GM19023 (cell line): ENCODE measurements around the gene NANOGP8.
A peak's percentile ranks its signal among the peaks of the same experiment; 100 is the strongest.
"Not testable (repeated sequence)": the region's sequence is repeated elsewhere in the genome, so short reads cannot be mapped to it uniquely, and the experiment has no call there.

ENCODE experiments used
- ATAC-seq: cut with Tn5 transposase; IDR thresholded peaks from one replicate; pipeline ENCODE4 v1.9.1; 2021; ENCODE audit warnings: mild to moderate bottlenecking, moderate library complexity; ENCODE audit not compliant: unreplicated experiment

The NANOGP8 gene

DNA sequence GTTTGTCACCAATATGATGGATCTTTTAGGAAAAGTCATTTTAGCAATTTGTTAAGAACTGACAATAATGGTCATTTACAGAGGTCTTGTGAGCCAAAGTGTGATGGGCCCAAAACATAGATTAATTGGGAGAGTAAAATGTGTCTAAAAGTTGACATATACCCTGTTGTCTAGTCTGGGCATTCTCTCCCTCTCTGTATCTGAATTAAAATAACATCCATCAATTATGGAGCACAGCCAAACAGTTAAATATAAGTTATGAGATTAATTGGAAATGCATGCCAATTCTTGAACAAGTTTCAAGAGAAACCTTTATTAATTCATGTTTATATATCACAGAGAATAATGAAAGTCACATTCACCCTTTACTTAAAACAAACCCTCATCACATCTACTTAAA lies 13.6 kb upstream of the NANOGP8 start:
- ATAC-seq = no peak

DNA sequence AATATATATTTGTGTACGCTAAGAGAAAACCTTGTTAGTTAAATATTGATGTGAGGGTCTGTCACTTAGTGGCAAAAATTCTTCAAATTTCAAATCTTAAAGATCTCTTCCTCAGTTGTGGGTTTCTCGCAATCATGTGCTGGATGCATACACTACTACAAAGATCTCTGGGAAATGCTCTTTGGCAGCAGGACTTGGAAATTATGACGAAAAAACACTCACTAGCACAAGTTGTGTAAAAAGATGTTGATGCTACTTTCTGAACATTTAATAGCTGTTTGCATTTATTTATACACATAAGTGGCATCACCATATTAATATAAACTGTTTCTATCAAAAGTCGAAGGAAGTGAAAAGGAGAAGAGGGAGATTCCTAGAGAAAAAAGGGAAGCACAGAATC lies 10.8 kb upstream of the NANOGP8 start:
- no peak for ATAC-seq

DNA sequence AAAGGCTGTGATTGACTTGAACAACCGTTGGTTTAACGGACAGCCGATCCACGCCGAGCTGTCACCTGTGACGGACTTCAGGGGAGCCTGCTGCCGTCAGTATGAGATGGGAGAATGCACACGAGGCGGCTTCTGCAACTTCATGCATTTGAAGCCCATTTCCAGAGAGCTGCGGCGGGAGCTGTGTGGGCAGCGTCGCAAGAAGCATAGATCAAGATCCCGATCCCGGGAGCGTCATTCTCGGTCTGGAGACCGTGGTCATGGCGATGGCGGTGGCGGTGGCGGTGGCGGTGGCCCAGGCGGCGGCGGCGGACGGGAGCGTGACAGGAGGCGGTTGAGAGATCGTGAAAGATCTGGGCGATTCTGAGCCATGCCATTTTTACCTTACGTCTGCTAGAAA lies 7.8 kb upstream of the NANOGP8 start:
- ATAC-seq = no peak

DNA sequence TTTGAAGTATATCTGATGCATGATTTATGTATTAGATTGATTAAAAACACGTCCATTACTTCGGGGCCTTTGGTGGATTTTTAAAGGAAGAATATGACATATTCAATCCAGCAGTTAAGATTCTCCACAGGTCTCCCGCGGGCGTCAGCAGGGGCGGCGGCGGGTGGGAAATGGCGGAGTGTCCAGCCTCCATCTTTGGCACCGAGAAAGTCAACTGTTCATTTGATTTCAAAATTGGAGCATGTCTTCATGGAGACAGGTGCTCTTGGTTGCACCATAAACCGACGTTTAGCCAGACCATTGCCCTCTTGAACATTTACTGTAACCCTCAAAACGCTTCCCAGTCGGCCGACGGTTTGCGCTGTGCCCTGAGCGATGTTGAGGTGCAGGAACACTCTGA lies 7.2 kb upstream of the NANOGP8 start:
- ATAC-seq = no peak

DNA sequence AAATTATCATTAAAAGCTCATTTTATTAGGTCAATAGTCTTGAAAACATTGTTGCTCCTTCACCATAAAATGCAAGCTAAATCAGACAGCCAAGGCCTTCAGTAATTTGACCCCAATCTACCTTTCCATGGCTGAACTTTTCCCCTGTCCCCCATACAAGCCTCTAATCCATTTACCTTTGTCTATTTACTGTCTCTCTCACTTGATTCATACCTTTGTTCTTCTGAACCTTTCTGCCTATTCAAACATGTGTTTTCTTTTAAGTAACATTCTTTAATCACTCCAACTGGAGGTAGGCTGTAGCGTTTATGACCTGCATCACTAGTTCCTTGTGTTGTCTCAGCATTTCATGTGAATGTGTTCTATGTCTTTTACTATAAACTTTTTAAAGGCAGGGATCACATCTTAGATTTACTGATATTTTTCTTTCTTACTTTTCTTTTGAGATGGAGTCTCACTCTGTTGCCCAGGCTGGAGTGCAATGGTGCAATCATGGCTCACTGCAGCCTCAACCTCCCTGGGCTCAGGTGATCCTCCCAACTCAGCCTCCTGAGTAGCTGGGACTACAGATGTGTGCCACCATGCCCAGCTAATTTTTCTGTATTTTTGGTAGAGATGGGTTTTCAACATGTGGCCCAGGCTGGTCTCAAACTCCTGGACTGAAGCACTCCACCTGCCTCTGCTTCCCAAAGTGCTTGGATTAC lies 5.2 kb upstream of the NANOGP8 start:
- ATAC-seq = no peak

DNA sequence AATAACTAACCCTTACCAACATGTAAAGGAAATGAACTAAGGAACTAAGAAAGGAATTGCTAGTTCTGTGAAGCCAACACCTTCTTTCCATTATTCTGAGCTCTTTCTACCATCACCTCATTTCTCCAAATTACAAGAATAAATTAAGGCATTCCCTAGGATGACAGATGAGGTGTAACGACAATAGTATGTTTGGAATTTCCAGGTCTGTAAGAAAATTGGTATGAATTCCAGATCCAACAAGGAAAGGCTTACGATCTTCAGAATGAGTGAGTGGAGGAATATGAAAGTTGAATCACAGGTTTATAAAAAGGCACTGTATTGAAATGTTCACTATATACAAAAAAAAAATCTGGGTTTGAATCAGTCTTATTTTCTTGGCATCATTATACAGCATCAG lies 4.5 kb upstream of the NANOGP8 start:
- no peak for ATAC-seq

DNA sequence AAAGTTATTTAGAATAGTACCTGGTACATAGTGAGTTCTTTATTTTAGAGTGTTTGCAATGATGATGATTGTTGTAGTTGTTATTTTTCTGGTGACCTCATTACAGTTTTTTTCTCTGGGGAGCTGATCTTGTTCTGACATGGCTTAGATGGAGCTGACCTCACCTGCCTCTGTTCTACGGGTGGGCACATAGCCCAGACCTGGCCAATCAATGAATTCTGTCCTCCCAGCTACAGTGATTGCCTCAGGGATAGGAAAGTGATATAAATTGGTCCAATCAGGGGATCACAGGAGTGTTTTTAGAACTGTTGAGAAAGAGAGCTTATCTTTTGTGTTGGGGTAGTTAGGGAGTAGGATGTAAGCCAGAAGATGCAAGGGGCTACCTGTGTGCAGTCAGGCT lies 3.2 kb upstream of the NANOGP8 start:
- no peak for ATAC-seq

DNA sequence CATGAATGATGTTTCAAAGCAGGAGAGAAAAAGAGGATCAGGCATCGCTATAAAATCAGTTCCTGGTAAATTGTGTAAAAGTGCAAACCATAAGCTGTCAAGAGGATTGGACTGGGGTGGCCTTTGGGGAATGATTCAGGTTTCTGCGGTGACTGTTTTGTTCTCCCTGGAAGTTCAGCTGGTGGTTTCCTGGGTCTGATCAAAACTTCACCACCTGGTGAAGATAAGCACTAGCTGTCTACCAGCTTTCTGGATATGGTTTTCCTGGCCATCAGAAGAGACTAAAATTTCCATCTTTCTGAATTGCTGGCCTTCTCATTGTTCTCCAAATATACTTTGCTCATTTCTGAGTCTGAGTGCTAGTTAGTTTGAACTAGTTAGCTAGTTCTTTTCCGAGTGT lies 2.7 kb upstream of the NANOGP8 start:
- ATAC-seq = no peak

DNA sequence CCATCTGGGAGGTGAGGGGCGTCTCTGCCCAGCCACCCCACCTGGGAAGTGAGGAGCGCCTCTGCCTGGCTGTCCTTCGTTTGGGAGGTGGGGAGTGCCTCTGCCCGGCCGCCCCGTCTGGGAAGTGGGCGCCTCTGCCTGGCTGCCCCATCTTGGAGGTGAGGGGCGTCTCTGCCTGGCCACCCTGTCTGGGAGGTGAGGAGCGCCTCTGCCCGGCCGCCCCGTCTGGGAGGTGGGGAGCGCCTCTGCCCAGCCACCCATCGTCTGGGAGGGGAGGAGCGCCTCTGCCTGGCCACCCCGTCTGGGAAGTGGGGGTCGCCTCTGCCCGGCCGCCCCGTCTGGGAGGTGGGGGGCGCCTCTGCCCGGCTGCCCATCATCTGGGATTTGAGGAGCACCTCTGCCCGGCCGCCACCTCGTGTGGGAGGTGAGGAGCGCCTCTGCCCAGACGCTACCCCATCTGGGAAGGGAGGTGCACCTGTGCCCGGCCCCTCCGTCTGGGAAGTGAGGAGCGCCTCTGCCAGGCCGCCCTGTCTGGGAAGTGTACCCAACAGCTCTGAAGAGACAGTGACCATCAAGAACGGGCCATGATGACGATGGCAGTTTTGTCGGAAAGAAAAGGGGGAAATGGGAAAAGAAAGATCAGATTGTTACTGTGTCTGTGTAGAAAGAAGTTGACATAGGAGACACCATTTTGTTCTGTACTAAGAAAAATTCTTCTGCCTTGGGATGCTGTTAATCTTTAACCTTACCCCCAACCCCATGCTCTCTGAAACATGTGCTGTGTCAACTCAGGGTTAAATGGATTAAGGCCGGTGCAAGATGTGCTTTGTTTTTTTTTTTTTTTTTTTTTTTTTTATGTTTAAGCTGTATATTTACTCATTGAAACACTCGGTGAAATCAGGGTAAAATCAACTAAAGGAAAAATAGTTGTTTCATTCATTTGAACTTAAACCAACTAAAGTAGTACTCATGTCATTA lies 2.4 kb downstream of the NANOGP8 start:
- ATAC-seq = not testable (repeated sequence)

DNA sequence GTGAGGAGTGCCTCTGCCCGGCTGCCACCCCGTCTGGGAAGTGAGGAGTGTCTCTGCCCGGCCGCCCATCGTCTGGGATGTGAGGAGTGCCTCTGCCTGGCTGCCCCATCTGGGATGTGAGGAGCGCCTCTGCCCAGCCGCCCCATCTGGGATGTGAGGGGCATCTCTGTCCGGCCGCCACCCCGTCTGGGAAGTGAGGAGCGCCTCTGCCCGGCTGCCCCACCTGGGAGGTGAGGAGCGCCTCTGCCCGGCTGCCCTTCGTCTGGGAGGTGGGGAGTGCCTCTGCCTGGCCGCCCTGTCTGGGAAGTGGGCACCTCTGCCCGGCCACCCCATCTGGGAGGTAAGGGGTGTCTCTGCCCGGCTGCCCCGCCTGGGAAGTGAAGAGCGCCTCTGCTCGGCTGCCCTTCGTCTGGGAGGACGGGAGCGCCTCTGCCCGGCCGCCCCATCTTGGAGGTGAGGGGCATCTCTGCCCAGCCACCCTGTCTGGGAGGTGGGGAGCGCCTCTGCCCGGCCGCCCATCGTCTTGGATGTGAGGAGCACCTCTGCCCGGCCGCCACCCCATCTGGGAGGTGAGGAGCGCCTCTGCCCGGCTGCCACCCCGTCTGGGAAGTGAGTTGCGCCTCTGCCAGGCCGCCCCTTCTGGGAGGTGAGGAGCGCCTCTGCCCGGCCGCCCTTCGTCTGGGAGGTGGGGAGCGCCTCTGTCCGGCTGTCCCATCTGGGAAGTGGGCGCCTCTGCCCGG lies 3.3 kb downstream of the NANOGP8 start:
- not testable (repeated sequence) for ATAC-seq

DNA sequence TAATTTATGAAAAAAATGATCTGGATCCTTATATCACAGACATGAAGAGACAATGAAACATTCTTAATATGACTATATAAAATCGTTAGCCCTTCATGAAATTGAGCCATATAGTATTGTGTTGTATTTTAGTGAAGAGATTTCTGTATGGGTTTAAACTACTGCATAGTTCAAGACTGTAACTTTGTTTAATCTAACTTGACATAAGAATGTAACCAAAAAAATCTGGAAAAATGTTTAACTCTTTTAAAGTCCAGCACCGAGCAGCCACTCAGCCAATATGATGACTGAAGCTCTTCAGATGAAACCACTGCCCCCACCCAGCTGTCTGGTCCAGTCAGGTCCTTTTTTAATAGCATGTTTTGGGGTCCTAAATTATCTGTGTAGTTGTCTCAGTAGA lies 4.9 kb downstream of the NANOGP8 start:
- no peak for ATAC-seq

DNA sequence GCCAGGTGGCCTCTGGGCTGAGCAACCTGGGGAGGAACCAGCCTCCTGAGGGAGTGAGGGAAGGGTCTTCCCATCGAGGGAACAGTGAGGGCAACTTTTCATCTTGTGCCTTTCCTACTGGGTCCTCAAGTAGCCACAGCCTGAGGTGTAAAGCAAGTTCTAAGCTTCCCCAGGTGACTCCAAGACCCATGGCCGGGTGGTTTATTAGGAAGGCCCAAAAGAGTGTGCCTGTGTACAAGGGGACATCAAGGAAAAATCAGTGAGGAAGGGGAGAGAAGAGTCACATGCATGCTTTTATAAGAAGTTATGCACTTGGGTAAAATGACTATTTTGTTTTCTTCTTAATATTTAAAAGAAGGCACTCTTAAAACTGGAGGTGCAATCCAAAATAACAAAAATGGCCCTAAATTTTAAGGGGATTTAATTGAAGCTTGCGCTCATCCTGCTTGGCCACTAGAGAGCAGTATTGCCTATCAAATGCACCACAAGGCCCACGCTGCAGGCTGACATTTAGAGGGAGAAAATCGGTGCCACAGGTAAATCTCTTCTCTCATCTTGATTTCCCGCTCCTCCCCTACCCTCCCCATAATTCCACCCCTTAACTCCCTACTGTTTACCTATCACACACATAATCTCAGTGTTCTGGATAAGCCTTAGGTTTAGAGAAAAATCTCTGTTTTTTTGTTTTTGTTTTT lies 6.7 kb downstream of the NANOGP8 start:
- peak; percentile 73 for ATAC-seq

DNA sequence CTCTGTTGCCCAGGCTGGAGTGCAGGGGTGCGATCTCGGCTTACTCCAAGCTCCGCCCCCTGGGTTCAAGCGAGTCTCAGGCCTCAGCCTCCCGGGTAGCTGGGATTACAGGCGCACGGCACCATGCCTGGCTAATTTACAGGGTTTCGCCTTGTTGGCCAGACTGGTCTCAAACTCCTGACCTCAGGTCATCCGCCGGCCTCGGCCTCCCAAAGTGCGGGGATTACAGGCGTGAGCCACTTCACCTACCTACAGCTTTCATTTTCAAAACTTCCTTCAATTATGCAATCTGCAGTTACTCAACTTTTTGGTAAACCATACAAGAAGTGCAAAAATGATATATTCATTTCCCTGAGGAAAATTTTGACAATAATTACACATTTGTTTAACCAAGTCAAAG lies 14.0 kb downstream of the NANOGP8 start:
- no peak for ATAC-seq

DNA sequence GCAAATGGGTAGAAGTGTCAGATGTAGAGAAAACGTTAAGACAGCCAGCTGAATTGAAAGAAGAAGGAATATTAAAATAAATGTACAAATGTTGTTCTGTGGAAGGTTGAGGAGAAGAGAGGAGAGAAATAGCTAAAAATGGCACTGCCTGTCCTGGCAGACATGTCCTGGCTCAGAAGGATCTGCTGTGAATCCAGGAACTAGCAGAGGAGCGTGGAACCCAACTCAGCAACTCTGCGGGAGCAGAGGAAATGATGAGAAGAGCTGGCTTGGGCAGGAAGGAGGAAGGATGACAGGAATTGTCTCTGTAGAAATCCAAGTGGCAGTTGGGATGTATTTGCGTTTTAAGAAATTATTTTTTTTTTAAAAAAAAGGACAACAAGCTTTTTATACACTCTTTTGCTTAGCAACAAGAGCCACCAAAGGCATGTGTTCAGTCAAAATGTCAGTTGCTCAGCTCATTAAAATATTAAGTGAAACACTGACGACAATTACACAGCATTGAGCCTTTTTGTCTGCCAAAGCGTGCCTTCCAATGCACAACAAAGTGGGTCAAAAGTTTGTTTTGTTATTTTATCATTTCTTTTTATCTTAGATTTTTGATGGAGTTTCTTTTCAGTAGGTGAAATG lies 16.1 kb downstream of the NANOGP8 start:
- ATAC-seq = no peak

DNA sequence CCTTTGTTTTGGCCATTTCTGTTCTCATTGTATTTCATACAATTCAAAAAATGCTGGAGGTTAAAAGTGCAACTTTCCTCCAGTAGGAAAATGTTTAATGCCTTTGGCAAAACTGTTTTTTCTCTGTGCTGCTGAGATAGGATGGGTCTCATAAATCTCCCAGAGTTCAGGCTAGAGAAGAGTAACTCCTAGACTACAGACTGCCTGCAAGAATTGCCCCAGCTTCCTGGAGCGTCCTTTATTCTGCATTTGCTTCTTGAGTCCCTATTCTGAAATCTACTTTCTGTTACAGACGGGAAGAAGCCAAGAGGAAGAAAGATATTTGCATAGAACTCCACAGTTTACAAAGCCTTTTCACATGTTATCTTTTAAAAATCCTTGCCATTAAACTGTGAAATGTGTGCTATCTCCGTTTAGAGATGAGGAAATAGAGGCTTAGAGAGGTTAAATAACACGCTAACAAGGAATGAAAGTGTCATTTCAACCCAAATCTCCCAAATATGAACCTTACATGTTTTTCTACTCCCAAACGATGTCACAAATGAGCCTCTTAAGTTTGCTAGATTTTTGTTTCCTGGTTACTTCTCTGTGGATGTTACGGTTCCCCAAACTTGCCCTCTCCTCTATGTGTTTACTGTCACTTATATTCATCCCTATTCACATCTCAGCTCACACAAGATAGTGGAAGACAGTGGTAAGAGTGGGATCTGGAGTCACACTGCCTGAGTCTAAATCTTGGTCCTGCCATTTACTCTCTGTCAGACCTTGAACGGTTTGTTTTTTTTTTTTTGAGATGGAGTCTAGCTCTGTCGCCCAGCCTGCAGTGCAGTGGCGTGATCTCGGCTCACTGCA lies 17.4 kb downstream of the NANOGP8 start:
- ATAC-seq = no peak

DNA sequence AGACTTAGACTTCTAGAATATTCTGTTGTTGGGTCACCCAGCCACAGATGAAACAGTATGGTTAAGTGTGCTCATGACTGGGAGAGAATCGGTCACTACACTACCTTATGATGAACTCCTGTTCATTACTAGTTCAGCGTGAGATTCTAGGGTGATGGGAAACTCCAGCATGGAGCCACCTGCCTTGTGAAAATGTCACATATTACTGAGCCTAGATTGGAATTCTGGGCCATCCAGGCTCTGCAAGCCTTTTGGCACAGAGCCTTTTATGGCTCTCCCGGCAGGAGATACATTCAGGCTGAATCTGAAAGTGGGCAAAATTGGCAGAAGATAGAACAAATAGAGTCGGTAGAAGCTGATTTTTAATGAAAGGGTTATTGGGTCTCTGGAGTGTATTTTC lies 19.0 kb downstream of the NANOGP8 start:
- no peak for ATAC-seq

DNA sequence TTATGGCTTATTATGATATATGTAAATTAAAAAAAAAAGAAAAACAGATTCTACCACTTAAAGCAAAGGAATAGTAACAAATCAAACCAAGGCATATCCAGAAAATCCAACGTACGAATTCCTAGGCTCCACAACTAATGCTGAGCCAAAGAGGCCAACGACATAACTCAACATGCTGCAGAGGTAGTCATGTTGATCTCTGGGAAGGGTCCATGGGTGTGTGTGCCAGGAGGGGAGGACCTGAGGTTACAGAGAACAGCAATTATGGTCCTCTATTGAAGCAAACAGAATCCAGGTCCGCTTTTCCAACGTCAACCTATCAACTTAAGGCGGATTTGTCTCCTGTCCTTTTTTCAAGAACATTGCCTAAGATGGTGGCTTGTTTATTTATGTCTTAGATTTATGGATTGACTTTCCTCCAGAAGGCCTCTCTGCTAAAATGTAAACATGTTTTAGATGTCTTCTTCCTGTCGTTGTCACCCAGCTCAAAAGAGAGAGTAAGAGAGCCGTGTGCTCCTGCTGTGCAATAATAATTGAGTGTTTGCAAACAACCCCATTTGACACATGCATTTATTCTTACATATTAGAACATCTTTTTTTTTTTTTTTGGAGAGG lies 20.4 kb downstream of the NANOGP8 start:
- no peak for ATAC-seq

DNA sequence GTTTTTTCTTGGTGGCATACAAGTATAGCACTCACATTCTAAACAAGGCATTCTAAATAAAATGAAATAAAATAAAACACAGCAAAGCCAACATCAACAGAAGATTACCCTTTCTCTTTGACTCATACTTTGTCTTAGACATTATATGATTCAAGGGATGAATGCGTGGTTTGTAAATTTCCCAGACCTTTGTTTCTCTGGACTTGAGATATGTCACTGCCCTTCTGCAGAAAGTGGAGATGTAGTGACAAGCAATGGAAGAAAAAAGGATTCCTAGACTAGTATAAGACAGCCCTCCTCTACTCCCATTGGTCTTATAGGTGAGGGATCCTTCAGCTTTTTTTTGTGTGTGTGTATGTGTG lies 22.4 kb downstream of the NANOGP8 start:
- no peak for ATAC-seq
